MM.1S (cell line): Measurements from ENCODE around the gene KIZ.

Experiments used
- EZH2phosphoT487 ChIP-seq: fragments of 300-600 bp; sonication (generic); IDR thresholded peaks from 2 replicates; pipeline ENCODE4 v1.6.1; 2018; ENCODE audit warnings: antibody characterized with exemption, low read length
- TF ChIP-seq, protein P1 (sequence below): fragments of 300-600 bp; sonication (generic); IDR thresholded peaks from 2 replicates; pipeline ENCODE4 v1.5.1; 2016; ENCODE audit warnings: antibody characterized with exemption, low read length, mixed read lengths

DNA sequence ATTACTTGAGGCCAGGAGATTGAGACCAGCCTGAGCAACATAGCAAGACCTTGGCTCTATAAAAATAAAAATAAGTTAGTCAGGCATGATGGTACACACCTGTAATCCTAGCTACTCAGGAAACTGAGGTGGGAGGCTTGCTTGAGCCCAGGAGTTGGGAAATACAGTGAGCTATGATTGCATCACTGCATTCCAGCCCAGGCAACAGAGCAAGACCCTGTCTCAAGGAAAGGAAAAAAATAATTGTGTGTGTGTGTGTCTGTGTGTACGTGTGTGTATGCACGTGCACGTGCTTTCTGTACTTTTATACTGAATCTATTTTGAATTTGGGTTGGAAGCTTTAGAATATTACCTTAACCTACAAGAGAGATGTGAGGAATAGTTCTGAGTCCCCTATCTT is 58.9 kb downstream of the KIZ start:
- TF ChIP-seq, protein P1, sequence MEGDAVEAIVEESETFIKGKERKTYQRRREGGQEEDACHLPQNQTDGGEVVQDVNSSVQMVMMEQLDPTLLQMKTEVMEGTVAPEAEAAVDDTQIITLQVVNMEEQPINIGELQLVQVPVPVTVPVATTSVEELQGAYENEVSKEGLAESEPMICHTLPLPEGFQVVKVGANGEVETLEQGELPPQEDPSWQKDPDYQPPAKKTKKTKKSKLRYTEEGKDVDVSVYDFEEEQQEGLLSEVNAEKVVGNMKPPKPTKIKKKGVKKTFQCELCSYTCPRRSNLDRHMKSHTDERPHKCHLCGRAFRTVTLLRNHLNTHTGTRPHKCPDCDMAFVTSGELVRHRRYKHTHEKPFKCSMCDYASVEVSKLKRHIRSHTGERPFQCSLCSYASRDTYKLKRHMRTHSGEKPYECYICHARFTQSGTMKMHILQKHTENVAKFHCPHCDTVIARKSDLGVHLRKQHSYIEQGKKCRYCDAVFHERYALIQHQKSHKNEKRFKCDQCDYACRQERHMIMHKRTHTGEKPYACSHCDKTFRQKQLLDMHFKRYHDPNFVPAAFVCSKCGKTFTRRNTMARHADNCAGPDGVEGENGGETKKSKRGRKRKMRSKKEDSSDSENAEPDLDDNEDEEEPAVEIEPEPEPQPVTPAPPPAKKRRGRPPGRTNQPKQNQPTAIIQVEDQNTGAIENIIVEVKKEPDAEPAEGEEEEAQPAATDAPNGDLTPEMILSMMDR, result no peak
- no peak for TF ChIP-seq EZH2phosphoT487
